Islet precursor cell (in vitro differentiated cells): ENCODE measurements around the gene HSPA8.
A peak's percentile ranks its signal among the peaks of the same experiment; 100 is the strongest.

Source experiments
- DNase-seq: peaks from one replicate; pipeline ENCODE4 v3.0.0-alpha.2; 2018

Gene HSPA8

GRCh38 chr11:123046473-123047259 is 15.3 kb downstream of the HSPA8 start:
- no peak for DNase-seq

- DNase-seq: no peak
These were observed 16.8 kb downstream of the HSPA8 start for GRCh38 chr11:123045101-123045500.

- no peak for DNase-seq
These were observed 20.8 kb downstream of the HSPA8 start for GRCh38 chr11:123041185-123041584.

DNA sequence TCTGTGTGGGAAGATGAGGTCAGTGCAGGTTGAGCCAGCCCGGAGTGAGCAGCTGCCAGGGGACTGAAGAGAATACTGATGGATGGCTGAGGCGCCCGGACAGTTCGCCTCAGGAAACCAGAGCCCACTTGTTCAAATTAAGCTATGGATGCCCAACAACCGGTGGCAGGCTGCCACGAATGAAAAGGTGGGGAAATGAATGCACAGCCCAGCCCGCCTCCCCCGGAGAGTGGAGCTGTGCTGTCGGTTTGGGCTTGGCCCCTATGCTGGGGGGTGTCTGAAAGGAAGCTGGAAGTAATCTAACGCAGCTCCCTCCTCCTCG is 21.9 kb downstream of the HSPA8 start:
- no peak for DNase-seq

- DNase-seq: no peak
These were observed 26.1 kb downstream of the HSPA8 start for GRCh38 chr11:123035831-123036230.

DNA sequence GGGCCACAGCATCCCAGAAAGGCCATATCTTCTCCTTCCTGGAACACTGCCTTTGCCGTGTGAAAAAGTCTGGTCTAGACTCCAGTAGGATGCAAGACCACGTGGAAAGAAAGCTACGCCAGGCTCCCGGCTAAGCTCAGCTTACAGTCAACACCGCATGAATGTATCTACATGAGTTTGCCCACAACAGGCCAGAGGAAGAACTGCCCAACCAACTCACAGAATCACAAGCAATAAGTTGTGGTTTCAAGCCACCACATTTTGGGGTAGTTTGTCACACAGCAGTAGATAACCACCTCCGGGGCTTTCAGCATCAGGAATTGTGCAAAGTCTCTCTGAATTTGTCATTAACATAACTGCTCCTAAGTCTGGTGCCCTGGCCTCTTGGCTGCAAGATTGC is 27.3 kb downstream of the HSPA8 start:
- DNase-seq: no peak

DNA sequence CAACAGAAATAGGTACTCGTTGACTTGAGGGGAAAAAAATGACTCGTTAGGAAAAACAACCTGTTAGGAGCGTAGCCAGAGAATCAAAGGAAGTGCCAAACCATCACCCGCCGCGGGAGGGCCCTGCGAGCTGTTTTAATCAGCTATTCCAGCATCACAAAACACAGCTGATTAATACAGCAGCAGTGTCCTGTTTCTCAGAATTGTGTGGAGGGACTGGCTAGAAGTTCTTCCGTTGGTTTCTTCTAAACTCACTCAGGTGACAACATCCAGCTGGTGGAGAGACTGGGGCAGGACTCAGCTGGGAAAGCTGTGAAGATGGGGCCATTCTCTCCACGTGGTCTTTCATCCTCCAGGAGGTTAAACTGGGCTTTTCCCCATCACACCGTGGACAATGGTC is 28.0 kb downstream of the HSPA8 start:
- no peak for DNase-seq

GRCh38 chr11:123030517-123030916 is 31.4 kb downstream of the HSPA8 start:
- DNase-seq: no peak

- DNase-seq: peak; percentile 69
These were observed 41.0 kb downstream of the HSPA8 start for GRCh38 chr11:123020968-123021367.

- DNase-seq: no peak
These were observed 43.2 kb downstream of the HSPA8 start for GRCh38 chr11:123018702-123019101.

GRCh38 chr11:123011510-123011909 is 50.4 kb downstream of the HSPA8 start:
- DNase-seq: no peak
